ENCODE data around the gene ORC5. TPM values are rescaled to one million over a fixed set of nuclear protein-coding genes. Genes with fewer than 3 reads are reported as not detected.
A peak's percentile ranks its signal among the peaks of the same experiment; 100 is the strongest.

The ORC5 gene
- total and polyA plus RNA-seq, 2 experiments from 2014 or later = 23.3 to 24.9 TPM

- H3K79me2 ChIP-seq (ENCODE audit: insufficient read depth) = no peaks in the 10 kb centered on the region
- no peak for TF ChIP-seq EZH2phosphoT487 (IDR thresholded peaks at IDR 0.05; ENCODE audit: insufficient read depth, low read depth)
- no peak for TF ChIP-seq EZH2 (IDR thresholded peaks at IDR 0.05; ENCODE audit: insufficient read depth, poor library complexity, severe bottlenecking)
- no peaks in the 10 kb centered on the region for H3F3A ChIP-seq (ENCODE audit: insufficient read depth)
- no peak overlapping the region for H2AFZ ChIP-seq
- no peak overlapping the region for H3K4me3 ChIP-seq
- H3K27me3 ChIP-seq (replicated peaks; ENCODE audit: insufficient read depth) = 0 out of 2 replicates have a peak, but pooled peaks cover 15% of the 10 kb centered on the region
- H3K4me2 ChIP-seq (ENCODE audit: unreplicated experiment) = no peak overlapping the region
- H3K36me3 ChIP-seq (ENCODE audit: low read depth) = no peaks in the 10 kb centered on the region
- no peak overlapping the region for H3K27ac ChIP-seq
- peak; percentile 26 for DNase-seq
- no peaks in the 10 kb centered on the region for H3K9me2 ChIP-seq (ENCODE audit: insufficient read depth)
- H3K4me1 ChIP-seq (ENCODE audit: insufficient read depth) = no peaks in the 10 kb centered on the region
- in situ Hi-C loops (cut with MboI) = no loop called here
- H3K9me3 ChIP-seq (ENCODE audit: low read depth) = no peaks in the 10 kb centered on the region
- H3K9ac ChIP-seq = no peak overlapping the region
- H4K20me1 ChIP-seq (ENCODE audit: insufficient read depth) = no peaks in the 10 kb centered on the region
- WGBS, 2 experiments (ENCODE audit: low coverage in 1 of 2, low lambda C conversion rate in 2 of 2, missing lambda C conversion rate in 2 of 2) = 3 to 7% methylated on average over 4 of the region's 4 CpGs
Measured at GRCh38 chr7:104252409-104253134, 44.8 kb upstream of the ORC5 start.

- no peak for TF ChIP-seq EZH2 (IDR thresholded peaks at IDR 0.05; ENCODE audit: insufficient read depth, poor library complexity, severe bottlenecking)
- WGBS, 2 experiments (ENCODE audit: low coverage in 1 of 2, low lambda C conversion rate in 2 of 2, missing lambda C conversion rate in 2 of 2) = 38 to 52% methylated on average over 3 of the region's 3 CpGs
- Histone ChIP-seq H3K4me1 (ENCODE audit: insufficient read depth) (no peaks in the 10 kb centered on the region), H3K4me3 (no peak overlapping the region), H3K4me2 (ENCODE audit: unreplicated experiment) (no peak overlapping the region), H3K79me2 (ENCODE audit: insufficient read depth) (no peaks in the 10 kb centered on the region), H3K9ac (no peak overlapping the region), H3K27ac (no peak overlapping the region), H3K9me2 (ENCODE audit: insufficient read depth) (no peaks in the 10 kb centered on the region), H2AFZ (no peak overlapping the region), H3F3A (ENCODE audit: insufficient read depth) (no peaks in the 10 kb centered on the region), H3K36me3 (ENCODE audit: low read depth) (no peaks in the 10 kb centered on the region), H4K20me1 (ENCODE audit: insufficient read depth) (no peaks in the 10 kb centered on the region), H3K9me3 (ENCODE audit: low read depth) (no peaks in the 10 kb centered on the region), H3K27me3 (replicated peaks; ENCODE audit: insufficient read depth) (no peaks in the 10 kb centered on the region; the same call in none of the 2 replicates)
- in situ Hi-C loops (cut with MboI) = no loop called here
- DNase-seq = no peak
Measured at GRCh38 chr7:104242638-104243037, 34.8 kb upstream of the ORC5 start.

GRCh38 chr7:104241538-104242209 is 33.9 kb upstream of the ORC5 start:
- Histone ChIP-seq H3K27me3 (replicated peaks; ENCODE audit: insufficient read depth) (no peaks in the 10 kb centered on the region; the same call in none of the 2 replicates), H3K9ac (no peak overlapping the region), H4K20me1 (ENCODE audit: insufficient read depth) (no peaks in the 10 kb centered on the region), H3K4me3 (no peak overlapping the region), H3K4me2 (ENCODE audit: unreplicated experiment) (no peak overlapping the region), H3K9me3 (ENCODE audit: low read depth) (no peaks in the 10 kb centered on the region), H3F3A (ENCODE audit: insufficient read depth) (no peaks in the 10 kb centered on the region), H3K36me3 (ENCODE audit: low read depth) (no peaks in the 10 kb centered on the region), H3K27ac (no peak overlapping the region), H3K79me2 (ENCODE audit: insufficient read depth) (no peaks in the 10 kb centered on the region), H3K9me2 (ENCODE audit: insufficient read depth) (no peaks in the 10 kb centered on the region), H3K4me1 (ENCODE audit: insufficient read depth) (no peaks in the 10 kb centered on the region), H2AFZ (no peak overlapping the region)
- peak; percentile 40 for DNase-seq
- TF ChIP-seq EZH2 (IDR thresholded peaks at IDR 0.05; ENCODE audit: insufficient read depth, poor library complexity, severe bottlenecking) (no peak), EZH2phosphoT487 (IDR thresholded peaks at IDR 0.05; ENCODE audit: insufficient read depth, low read depth) (no peak)
- in situ Hi-C loops (cut with MboI) = no loop called here
- 84 to 88% methylated on average over 4 of the region's 4 CpGs for WGBS, 2 experiments (ENCODE audit: low coverage in 1 of 2, low lambda C conversion rate in 2 of 2, missing lambda C conversion rate in 2 of 2)

GRCh38 chr7:104241135-104241534 is 33.3 kb upstream of the ORC5 start:
- no peak for TF ChIP-seq EZH2 (IDR thresholded peaks at IDR 0.05; ENCODE audit: insufficient read depth, poor library complexity, severe bottlenecking)
- no peak for TF ChIP-seq EZH2phosphoT487 (IDR thresholded peaks at IDR 0.05; ENCODE audit: insufficient read depth, low read depth)
- in situ Hi-C loops (cut with MboI) = no loop called here
- no peaks in the 10 kb centered on the region for H3F3A ChIP-seq (ENCODE audit: insufficient read depth)
- WGBS, 2 experiments (ENCODE audit: low coverage in 1 of 2, low lambda C conversion rate in 2 of 2, missing lambda C conversion rate in 2 of 2) = 83 to 85% methylated on average over 3 of the region's 3 CpGs
- H3K79me2 ChIP-seq (ENCODE audit: insufficient read depth) = no peaks in the 10 kb centered on the region
- H3K4me1 ChIP-seq (ENCODE audit: insufficient read depth) = no peaks in the 10 kb centered on the region
- H3K27me3 ChIP-seq (replicated peaks; ENCODE audit: insufficient read depth) = no peaks in the 10 kb centered on the region; the same call in none of the 2 replicates
- H3K4me2 ChIP-seq (ENCODE audit: unreplicated experiment) = no peak overlapping the region
- H2AFZ ChIP-seq = no peak overlapping the region
- no peaks in the 10 kb centered on the region for H3K36me3 ChIP-seq (ENCODE audit: low read depth)
- H3K9me3 ChIP-seq (ENCODE audit: low read depth) = no peaks in the 10 kb centered on the region
- no peaks in the 10 kb centered on the region for H3K9me2 ChIP-seq (ENCODE audit: insufficient read depth)
- H3K4me3 ChIP-seq = no peak overlapping the region
- no peak overlapping the region for H3K27ac ChIP-seq
- no peak for DNase-seq
- no peaks in the 10 kb centered on the region for H4K20me1 ChIP-seq (ENCODE audit: insufficient read depth)
- no peak overlapping the region for H3K9ac ChIP-seq

All from GM23248 (cell line).